Measurements from ENCODE around the gene DCAF16.

Gene DCAF16

DNA sequence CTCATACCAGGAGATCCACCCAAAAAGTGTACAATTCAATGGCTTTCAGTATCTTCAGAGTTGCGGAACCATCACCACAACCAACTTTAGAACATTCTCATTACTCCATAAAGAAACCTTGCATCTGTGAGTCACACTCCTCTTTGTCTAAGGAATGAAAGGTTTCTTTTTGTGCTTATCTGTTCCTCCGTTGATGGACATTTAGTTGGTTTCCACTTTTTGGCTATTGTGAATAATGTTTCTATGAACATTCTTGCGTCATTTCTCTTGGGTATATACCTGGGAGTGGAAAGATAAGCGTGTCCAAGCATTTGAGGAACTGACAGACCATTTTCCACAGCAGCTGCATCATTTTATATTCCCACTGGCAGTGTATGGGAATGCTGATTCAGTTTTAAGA is 39.7 kb downstream of the DCAF16 start:
- no peak overlapping the region for H3K4me3 ChIP-seq (ENCODE audit: low read length)
- DNase-seq (ENCODE audit: low read depth), result no peak

DNA sequence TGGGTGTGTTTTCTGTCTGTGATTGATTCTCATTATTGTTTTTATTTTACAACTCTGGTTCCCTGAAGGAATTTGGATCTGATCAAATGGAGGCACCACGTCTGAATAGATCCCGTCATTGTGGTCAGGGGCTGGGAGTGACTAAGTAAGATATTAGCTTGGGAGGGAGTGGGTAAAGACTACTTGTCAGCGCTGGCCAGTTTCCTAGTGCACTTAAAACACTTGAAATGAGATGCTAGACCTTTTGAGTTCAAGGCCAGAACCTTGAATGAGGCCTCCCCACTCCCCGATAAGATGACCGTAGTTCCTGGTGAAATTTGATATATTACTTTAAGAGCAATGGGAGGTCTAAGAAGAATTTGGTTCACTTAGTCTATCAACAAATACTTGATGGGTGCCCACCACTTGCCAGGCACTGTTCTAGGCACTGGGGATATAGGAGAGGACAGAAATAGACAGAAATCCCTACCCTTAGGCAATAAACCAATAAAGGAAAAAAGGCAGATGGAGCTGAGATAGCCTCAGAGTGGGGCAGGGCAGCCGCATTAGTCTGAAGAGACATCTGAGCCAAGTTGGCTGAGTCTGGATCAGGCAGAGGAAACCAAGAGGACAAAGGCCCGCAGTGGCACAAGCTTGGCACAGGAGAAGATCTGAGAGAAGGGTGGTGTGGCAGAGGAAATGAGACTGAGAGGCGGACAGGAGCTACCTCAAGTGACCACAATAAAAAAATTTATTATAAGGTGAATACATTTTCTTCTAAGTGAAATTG is 41.0 kb downstream of the DCAF16 start:
- no peak for DNase-seq (ENCODE audit: low read depth)
- H3K4me3 ChIP-seq (ENCODE audit: low read length), result no peak overlapping the region
- TF ChIP-seq, protein P1, sequence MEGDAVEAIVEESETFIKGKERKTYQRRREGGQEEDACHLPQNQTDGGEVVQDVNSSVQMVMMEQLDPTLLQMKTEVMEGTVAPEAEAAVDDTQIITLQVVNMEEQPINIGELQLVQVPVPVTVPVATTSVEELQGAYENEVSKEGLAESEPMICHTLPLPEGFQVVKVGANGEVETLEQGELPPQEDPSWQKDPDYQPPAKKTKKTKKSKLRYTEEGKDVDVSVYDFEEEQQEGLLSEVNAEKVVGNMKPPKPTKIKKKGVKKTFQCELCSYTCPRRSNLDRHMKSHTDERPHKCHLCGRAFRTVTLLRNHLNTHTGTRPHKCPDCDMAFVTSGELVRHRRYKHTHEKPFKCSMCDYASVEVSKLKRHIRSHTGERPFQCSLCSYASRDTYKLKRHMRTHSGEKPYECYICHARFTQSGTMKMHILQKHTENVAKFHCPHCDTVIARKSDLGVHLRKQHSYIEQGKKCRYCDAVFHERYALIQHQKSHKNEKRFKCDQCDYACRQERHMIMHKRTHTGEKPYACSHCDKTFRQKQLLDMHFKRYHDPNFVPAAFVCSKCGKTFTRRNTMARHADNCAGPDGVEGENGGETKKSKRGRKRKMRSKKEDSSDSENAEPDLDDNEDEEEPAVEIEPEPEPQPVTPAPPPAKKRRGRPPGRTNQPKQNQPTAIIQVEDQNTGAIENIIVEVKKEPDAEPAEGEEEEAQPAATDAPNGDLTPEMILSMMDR (conservative IDR thresholded peaks at IDR 0.05; ENCODE audit: low read depth, low read length), result no peak

More for the DNA sequence above, 39.7 kb downstream of the DCAF16 start:
- TF ChIP-seq, protein P1 (conservative IDR thresholded peaks at IDR 0.05; ENCODE audit: low read depth, low read length), result no peak

DNA sequence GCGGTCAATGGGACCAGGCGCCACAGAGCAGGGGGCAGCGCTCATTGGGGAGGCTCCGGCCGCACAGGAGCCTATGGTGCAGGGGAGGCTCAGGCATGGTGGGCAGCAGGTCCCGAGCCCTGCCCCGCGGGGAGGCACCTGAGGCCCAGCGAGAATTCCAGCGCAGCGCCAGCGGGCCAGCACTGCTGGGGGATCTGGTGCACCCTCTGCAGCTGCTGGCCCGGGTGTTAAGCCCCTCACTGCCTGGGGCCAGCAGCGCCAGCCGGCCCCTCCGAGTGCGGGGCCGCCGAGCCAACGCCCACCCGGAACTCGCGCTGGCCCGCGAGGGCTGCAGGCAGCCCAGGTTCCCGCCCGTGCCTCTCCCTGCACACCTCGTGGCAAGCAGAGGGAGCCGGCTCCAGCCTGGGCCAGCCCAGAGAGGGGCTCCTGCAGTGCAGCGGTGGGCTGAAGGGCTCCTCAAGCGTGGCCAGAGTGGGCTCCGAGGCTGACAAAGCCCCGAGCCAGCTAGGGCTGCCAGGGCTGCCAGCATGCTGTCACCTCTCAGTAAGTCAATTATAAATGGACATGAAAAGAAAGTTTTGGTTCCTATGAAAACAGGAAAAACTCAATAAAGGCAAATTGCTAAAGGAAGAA is 43.6 kb downstream of the DCAF16 start:
- no peak overlapping the region for H3K4me3 ChIP-seq (ENCODE audit: low read length)
- no peak for DNase-seq (ENCODE audit: low read depth)
- TF ChIP-seq, protein P1 (conservative IDR thresholded peaks at IDR 0.05; ENCODE audit: low read depth, low read length), result no peak

DNA sequence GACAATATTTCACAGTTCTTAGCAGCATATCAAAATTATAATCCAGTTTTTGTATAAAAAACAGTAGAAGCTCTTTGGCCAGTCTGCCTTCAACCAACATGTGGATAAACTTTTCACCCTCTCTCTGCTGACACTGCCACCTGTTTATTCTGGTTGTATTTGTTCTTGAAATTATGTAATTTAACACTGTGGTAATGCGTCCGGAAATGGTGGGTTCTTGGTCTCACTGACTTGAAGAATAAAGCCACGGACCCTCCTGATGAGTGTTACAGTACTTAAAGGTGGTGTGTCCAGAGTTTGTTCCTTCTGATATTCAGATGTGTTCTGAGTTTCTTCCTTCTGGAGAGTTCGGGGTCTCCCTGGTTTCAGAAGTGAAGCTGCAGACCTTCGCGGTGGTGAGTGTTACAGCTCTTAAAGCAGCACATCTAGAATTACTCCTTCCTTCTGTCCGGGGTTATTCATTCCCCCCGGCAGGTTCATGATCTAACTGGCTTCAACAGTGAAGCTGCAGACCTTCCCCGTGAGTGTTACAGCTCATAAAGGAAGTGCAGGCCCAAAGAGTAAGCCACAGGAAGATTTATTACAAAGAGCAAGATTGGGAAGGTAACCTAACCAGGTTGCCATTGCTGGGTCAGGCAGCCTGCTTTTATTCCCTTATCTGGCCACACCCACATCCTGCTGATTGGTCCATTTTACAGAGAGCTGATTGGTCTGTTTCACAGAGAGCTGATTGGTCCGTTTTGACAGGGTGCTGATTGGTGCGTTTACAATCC is 44.9 kb downstream of the DCAF16 start:
- DNase-seq (ENCODE audit: low read depth), result no peak
- TF ChIP-seq, protein P1 (conservative IDR thresholded peaks at IDR 0.05; ENCODE audit: low read depth, low read length), result no peak
- no peak overlapping the region for H3K4me3 ChIP-seq (ENCODE audit: low read length)

DNA sequence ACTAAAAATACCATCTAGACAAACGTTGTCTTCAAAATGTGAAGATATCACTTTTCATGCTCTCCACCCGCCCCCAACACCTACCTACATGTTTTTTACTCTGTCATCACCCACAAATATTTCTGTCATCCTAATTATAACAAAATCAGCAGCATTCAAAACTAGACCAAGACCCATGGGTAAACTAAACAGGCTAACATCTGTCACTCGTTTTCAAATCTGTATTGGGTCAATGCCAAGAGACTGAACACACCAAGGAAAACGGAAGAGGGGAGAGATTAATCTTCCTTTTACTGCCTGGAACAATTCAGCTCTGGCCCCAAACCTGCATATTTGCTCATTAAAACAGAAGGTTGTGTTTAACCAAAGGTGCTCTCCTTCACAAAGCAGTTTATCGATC is 46.6 kb downstream of the DCAF16 start:
- H3K4me3 ChIP-seq (ENCODE audit: low read length), result no peak overlapping the region
- no peak for DNase-seq (ENCODE audit: low read depth)
- TF ChIP-seq, protein P1 (conservative IDR thresholded peaks at IDR 0.05; ENCODE audit: low read depth, low read length), result no peak

DNA sequence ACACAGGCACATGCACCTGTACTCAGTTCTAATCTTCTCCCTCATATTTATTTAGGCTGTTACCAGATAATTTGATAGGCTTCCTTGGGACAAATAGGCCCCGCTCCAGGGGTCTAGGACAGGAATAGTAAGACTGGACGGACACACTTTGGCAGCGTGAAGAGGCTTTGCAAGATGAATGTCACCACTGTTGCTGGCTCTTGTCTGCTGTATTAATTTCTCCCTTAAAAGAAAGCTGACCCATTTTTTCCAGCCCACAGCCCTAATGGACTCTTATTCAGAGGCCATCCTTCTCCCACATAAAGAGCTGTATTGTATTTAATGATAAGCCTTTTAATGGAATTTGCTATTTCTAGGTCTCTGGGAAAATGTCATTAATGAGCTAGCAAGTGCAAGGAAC is 47.1 kb downstream of the DCAF16 start:
- TF ChIP-seq, protein P1 (conservative IDR thresholded peaks at IDR 0.05; ENCODE audit: low read depth, low read length), result no peak

More for the DNA sequence above, 47.1 kb downstream of the DCAF16 start:
- no peak for DNase-seq (ENCODE audit: low read depth)
- no peak overlapping the region for H3K4me3 ChIP-seq (ENCODE audit: low read length)
